HAP-1 (cell line): Measurements from ENCODE around the gene KCNT1.

ENCODE experiments used
- DNase-seq, 2 experiments: peaks; one replicate each; pipeline ENCODE4 v3.0.0-alpha.2; 2016 to 2020; ENCODE audit warnings: low spot score in 2 of 2
- H3K27me3 ChIP-seq: fragments of 250-450 bp; sonication (Bioruptor Pico); 2 replicates; pipeline ENCODE4 v1.5.1; 2020; ENCODE audit warnings: low read depth, mild to moderate bottlenecking, moderate library complexity
- H3K36me3 ChIP-seq: fragments of 250-450 bp; sonication (Bioruptor Pico); replicated peaks from 2 replicates; pipeline ENCODE4 v1.5.1; 2020; ENCODE audit warnings: mild to moderate bottlenecking
- H3K4me1 ChIP-seq: fragments of 250-450 bp; sonication (Bioruptor Pico); 2 replicates; pipeline ENCODE4 v1.5.1; 2020; ENCODE audit warnings: mild to moderate bottlenecking
- H3K4me3 ChIP-seq: fragments of 250-450 bp; sonication (Bioruptor Pico); 2 replicates; pipeline ENCODE4 v1.5.1; 2020; ENCODE audit warnings: mild to moderate bottlenecking, moderate library complexity
- H3K9me3 ChIP-seq: fragments of 250-450 bp; sonication (Bioruptor Pico); 2 replicates; pipeline ENCODE4 v1.5.1; 2020; ENCODE audit warnings: mild to moderate bottlenecking, moderate library complexity
- in situ Hi-C: fragments of 300-500 bp; cut with MboI; formaldehyde crosslinking; loops from 3 replicates; pipeline ENCODE4 v1.14.3; 2020; ENCODE audit warnings: low sequenced_read_pairs, inconsistent platforms, mixed read lengths

KCNT1 gene

DNA sequence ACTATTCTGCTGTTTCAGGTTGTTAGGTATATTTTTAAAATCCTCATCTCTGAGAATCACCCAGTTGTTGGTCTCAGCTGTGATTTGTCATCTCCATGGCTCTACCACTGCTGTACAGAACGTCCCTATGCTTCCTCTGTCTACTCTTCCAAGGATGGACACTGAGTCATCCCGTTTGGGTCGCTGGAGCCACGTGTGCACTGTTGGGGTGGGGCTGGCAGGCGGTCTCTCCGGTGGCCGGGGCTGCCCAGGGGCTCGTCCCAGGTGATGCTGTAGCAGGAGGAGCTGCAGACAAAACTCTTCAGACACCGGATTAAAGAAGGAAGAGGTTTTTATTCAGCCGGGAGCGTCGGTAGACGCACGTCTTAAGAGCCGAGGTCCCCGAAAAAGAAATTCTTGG, 21.9 kb upstream of the KCNT1 start:
- Histone ChIP-seq H3K27me3 (peaks cover 4% of the 10 kb centered on the region; the same call in 1 of the 2 replicates), H3K4me1 (no peaks in the 10 kb centered on the region), H3K9me3 (no peaks in the 10 kb centered on the region), H3K36me3 (no peaks in the 10 kb centered on the region), H3K4me3 (no peak overlapping the region)
- DNase-seq: no peak
- in situ Hi-C loops: loop anchor here (25.0 kb wide), 1 partner anchor 107 kb away; no protein-coding TSS in a partner anchor

DNA sequence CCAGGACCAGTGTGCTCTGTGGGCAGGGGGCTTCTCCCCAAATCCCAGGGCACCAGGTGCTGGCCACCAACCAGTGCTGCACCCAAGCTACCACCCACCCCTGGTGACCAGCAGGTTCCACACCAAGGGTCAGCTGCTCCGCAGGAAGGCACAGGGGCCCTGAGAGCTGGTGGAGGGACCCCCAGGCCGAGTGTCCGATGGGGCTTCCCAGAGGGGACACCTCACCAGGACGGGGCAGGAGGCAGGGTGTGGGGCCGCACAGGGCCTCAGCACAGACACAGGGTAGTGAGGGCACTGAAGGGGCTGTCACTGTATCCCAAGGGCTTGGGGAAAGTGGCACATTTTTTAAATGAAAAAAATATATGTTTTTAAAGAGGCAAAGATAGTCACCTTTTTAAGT, 20.8 kb upstream of the KCNT1 start:
- Histone ChIP-seq H3K36me3 (no peaks in the 10 kb centered on the region), H3K27me3 (peaks cover 4% of the 10 kb centered on the region; the same call in 1 of the 2 replicates), H3K4me1 (no peaks in the 10 kb centered on the region), H3K9me3 (no peaks in the 10 kb centered on the region), H3K4me3 (no peak overlapping the region)
- no peak for DNase-seq
- in situ Hi-C loops: loop anchor here (25.0 kb wide), 1 partner anchor 106 kb away; no protein-coding TSS in a partner anchor

GRCh38 chr9:135683401-135684034, 18.5 kb upstream of the KCNT1 start:
- Histone ChIP-seq H3K27me3 (peaks cover 4% of the 10 kb centered on the region; the same call in 1 of the 2 replicates), H3K36me3 (no peaks in the 10 kb centered on the region), H3K9me3 (no peaks in the 10 kb centered on the region), H3K4me3 (no peak overlapping the region), H3K4me1 (no peaks in the 10 kb centered on the region)
- in situ Hi-C loops: loop anchor here (25.0 kb wide), 1 partner anchor 104 kb away; no protein-coding TSS in a partner anchor
- no peak for DNase-seq

DNA sequence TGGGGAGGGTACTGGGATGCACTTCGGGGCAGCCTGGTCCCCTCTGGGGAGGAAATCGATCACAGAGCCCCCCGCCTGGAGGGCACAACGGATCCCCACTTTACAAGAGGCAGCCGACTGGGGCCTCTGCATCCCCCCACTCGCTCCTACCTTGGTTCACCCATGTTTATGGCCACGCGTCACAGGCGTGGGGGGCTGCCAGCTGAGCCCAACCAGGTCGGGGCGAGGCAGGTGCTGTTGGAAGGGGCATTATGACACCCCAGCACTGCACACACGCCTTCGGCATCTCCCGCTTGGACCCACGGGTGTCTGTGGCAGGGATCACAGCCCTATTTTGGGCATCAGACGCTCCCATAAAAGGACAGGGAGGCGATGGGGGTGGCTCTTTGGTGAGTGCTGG, 17.3 kb upstream of the KCNT1 start:
- no peaks in the 10 kb centered on the region for H3K36me3 ChIP-seq
- in situ Hi-C loops: loop anchor here (25.0 kb wide), 1 partner anchor 103 kb away; no protein-coding TSS in a partner anchor
- peaks cover 6% of the 10 kb centered on the region for H3K27me3 ChIP-seq
- no peak for DNase-seq
- H3K4me3 ChIP-seq: no peak overlapping the region
- H3K9me3 ChIP-seq: no peaks in the 10 kb centered on the region
- no peaks in the 10 kb centered on the region for H3K4me1 ChIP-seq

DNA sequence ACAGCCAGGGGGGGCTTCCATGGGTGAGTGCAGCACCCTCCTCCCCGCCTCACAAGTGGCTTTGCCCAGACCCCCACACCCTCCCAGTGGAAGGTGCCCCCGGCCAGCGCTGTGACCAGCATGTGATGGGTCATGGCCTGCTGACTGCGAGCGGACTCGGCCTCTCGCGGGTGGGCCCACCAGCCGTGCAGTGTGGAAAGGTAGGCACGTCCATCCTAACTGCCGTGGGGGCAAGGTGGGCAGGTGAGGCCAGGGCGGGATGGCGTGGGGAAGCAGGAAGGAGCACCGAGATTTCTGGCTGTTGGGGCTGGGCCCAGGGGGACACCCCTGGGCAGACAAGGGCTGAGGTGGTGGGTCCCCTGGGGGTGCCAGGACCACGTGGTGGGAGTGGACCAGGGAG, 14.8 kb upstream of the KCNT1 start:
- H3K4me1 ChIP-seq: no peaks in the 10 kb centered on the region
- no peak for DNase-seq
- no peaks in the 10 kb centered on the region for H3K9me3 ChIP-seq
- H3K27me3 ChIP-seq: peaks cover 8% of the 10 kb centered on the region
- H3K36me3 ChIP-seq: no peaks in the 10 kb centered on the region
- in situ Hi-C loops: loop anchor here (25.0 kb wide), 1 partner anchor 100 kb away; no protein-coding TSS in a partner anchor
- H3K4me3 ChIP-seq: no peak overlapping the region

DNA sequence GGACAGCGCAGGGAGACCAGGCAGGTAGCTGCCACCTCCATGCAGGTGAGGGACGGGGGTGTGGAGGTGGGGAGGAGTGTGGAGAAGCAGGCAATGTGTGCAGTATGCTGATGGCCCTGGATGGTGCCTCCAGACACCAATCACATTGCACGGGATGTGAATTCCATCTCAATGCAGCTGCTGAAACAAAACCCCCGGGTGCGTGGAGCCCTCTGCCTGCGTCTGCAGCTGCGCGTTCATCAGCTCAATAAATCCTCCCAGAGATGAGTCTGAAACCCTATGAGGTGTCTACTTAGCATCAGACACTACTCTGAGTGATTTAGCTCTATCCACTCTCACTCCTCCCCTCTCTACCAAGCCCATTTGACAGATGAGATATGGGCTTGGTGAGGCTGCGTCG, 13.0 kb upstream of the KCNT1 start:
- no peak overlapping the region for H3K4me3 ChIP-seq
- in situ Hi-C loops: loop anchor here (25.0 kb wide), 1 partner anchor 98 kb away; no protein-coding TSS in a partner anchor
- no peaks in the 10 kb centered on the region for H3K4me1 ChIP-seq
- H3K9me3 ChIP-seq: no peaks in the 10 kb centered on the region
- H3K27me3 ChIP-seq: peaks cover 8% of the 10 kb centered on the region
- H3K36me3 ChIP-seq: no peaks in the 10 kb centered on the region
- no peak for DNase-seq

DNA sequence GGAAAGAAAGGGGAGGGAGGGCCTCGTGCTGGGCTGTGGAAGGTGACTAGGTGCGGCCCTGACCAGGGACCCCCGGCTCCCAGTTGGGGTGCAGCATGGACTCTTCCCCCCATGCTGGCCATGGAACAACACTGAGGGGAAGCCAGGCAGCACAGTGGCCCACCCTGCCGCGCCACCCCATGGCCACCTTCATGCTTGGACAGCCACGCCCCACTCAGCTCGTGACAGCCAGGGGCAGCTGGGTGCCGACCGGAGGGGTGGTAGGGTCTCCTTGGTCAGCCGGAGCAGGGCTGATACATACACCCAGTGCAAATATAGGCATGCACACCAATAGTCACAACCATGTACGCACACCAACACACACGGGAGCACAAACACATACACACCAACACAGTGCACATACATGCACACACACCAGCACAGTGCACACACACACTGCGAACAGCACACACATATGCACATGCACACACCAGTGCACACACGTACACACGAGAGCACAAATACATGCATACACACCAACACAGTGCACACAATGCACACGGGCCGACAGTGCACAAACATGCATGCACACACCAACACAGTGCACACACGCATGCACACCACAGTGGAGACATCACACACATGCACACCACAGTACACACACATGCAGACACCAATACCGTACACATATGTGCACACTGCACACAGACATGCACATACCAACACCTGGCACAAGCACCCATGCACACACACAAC, 11.0 kb upstream of the KCNT1 start:
- in situ Hi-C loops: loop anchor here (25.0 kb wide), 1 partner anchor 96 kb away; no protein-coding TSS in a partner anchor
- DNase-seq: no peak
- Histone ChIP-seq H3K4me3 (no peak overlapping the region), H3K36me3 (no peaks in the 10 kb centered on the region), H3K9me3 (no peaks in the 10 kb centered on the region), H3K27me3 (peaks cover 4% of the 10 kb centered on the region), H3K4me1 (no peaks in the 10 kb centered on the region)

- Histone ChIP-seq H3K9me3 (no peaks in the 10 kb centered on the region), H3K36me3 (no peaks in the 10 kb centered on the region), H3K4me3 (no peak overlapping the region), H3K27me3 (peaks cover 4% of the 10 kb centered on the region), H3K4me1 (no peaks in the 10 kb centered on the region)
- in situ Hi-C loops: loop anchor here (25.0 kb wide), 1 partner anchor 95 kb away; no protein-coding TSS in a partner anchor
- DNase-seq: no peak
These were observed 9.6 kb upstream of the KCNT1 start for GRCh38 chr9:135692410-135692809.

DNA sequence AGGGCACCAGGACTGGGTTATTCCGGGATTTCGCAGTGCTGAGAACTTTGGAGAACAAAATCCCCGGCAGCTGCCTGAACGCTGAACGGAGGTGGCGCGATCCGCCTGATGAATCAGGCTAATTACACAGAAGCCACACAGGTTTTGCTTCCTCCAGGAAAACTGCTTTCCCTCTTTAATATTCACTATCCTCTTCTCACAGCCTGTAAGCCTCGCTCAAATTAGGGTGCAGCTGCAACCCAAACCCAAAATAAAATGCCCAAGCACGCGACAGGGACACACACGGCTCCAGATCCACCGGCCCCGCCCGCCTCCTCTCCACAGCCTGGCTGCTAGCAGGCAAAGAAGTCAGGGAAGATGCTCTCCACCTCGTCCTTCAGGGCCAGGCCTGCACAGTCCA, 8.7 kb upstream of the KCNT1 start:
- no peak for DNase-seq

DNA sequence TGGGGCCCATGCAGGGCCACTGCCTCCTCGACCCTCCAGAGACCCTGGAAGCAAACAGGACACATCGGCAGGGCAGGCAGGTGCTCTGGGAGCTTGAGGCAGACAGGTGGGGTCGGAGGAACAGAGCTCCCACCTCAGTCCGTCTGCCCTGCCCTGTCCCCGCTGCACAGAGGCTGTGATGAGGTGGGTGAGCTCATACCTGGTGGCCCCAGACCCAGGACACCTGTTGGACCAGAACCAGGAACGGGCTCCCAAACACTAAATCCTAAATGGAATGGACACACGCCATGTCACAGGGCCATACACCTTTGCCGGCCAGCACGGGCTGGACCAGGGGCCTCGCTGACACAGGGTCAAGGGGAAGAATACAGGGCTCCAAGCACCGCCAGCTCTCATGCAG, 8.2 kb upstream of the KCNT1 start:
- in situ Hi-C loops: loop anchor here (25.0 kb wide), 1 partner anchor 94 kb away; no protein-coding TSS in a partner anchor

More for the DNA sequence above, 8.7 kb upstream of the KCNT1 start:
- Histone ChIP-seq H3K4me3 (no peak overlapping the region), H3K27me3 (peaks cover 4% of the 10 kb centered on the region), H3K4me1 (no peaks in the 10 kb centered on the region), H3K9me3 (no peaks in the 10 kb centered on the region), H3K36me3 (no peaks in the 10 kb centered on the region)
- in situ Hi-C loops: loop anchor here (25.0 kb wide), 1 partner anchor 94 kb away; no protein-coding TSS in a partner anchor

DNA sequence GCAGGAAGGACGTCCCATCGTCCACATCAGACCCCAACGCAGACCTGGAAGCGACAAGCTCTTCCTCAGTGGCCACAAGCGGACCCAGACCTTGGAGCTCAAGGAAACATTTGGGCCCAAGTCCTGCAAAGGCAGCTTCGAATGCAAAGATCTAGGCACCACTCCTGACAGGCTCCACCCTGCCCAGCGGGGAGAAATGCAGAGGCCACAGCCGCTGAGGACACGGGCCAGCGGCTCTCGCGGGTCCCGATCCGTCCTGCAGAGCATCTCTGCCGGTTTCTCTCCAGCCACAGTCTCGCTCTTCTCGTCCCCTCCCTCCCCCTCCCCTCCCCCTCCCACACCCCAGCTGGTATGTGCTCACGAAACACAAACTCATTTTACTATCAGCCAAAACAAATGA, 7.6 kb upstream of the KCNT1 start:
- H3K27me3 ChIP-seq: peaks cover 4% of the 10 kb centered on the region
- no peaks in the 10 kb centered on the region for H3K36me3 ChIP-seq
- DNase-seq: no peak
- no peak overlapping the region for H3K4me3 ChIP-seq
- H3K9me3 ChIP-seq: no peaks in the 10 kb centered on the region
- in situ Hi-C loops: loop anchor here (25.0 kb wide), 1 partner anchor 93 kb away; no protein-coding TSS in a partner anchor
- no peaks in the 10 kb centered on the region for H3K4me1 ChIP-seq

More for the DNA sequence above, 8.2 kb upstream of the KCNT1 start:
- no peak for DNase-seq
- Histone ChIP-seq H3K9me3 (no peaks in the 10 kb centered on the region), H3K36me3 (no peaks in the 10 kb centered on the region), H3K27me3 (peaks cover 4% of the 10 kb centered on the region), H3K4me1 (no peaks in the 10 kb centered on the region), H3K4me3 (no peak overlapping the region)

- H3K4me1 ChIP-seq: no peaks in the 10 kb centered on the region
- H3K27me3 ChIP-seq: no peaks in the 10 kb centered on the region; the same call in 1 of the 2 replicates
- H3K4me3 ChIP-seq: no peak overlapping the region
These were observed 6.9 kb upstream of the KCNT1 start for GRCh38 chr9:135695036-135695435.

GRCh38 chr9:135695642-135696041, 6.3 kb upstream of the KCNT1 start:
- Histone ChIP-seq H3K4me3 (no peak overlapping the region), H3K36me3 (no peaks in the 10 kb centered on the region), H3K27me3 (no peaks in the 10 kb centered on the region), H3K9me3 (no peaks in the 10 kb centered on the region), H3K4me1 (no peaks in the 10 kb centered on the region)
- in situ Hi-C loops: loop anchor here (25.0 kb wide), 1 partner anchor 92 kb away; no protein-coding TSS in a partner anchor
- no peak for DNase-seq

More at GRCh38 chr9:135695036-135695435, 6.9 kb upstream of the KCNT1 start:
- Histone ChIP-seq H3K36me3 (no peaks in the 10 kb centered on the region), H3K9me3 (no peaks in the 10 kb centered on the region)
- DNase-seq: no peak
- in situ Hi-C loops: loop anchor here (25.0 kb wide), 1 partner anchor 92 kb away; no protein-coding TSS in a partner anchor
